NCI-H128 (cell line): ENCODE results near the gene MYO7B.
"Not testable (repeated sequence)": the region's sequence is repeated elsewhere in the genome, so short reads cannot be mapped to it uniquely, and the experiment has no call there.

Source experiments
- DNase-seq: peaks from one replicate; lab custom pipeline; 2025; ENCODE audit not compliant: unreplicated experiment; lab: John Stamatoyannopoulos, UW

MYO7B gene

DNA sequence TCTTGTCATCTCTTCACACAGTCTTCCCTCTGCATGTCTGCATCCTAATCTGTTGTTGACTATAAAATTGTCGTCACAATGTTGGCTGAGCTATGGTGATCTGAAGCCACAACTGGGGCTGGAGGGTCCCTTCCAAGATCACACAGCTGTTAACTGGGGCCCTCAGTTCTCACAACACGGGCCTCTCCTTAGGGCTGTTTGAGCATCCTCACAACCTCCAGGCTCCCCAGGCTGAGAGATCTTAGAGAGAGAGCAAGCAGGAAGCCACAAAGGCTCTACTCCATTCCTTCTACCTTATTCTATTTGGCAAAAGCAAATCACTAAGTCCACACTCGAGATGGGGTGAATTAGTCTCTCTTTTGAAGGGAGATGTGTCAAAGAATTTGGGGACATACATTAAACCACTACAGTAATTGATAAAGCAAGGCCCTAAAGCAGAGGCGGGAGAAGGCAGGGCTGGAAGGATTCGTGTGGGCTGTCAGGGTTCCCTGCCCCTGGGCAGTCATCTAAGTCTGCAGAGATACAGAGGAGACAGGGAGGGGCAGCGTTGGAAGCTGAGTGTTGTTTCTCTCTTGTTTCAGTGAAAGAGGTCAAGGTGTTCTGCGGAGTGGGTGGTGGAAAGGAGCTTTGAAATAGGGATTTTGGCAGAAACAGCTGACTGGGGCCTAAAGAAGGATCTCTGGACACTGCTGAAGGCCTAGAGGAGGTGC is 15.9 kb downstream of the MYO7B start:
- no peak for DNase-seq

DNA sequence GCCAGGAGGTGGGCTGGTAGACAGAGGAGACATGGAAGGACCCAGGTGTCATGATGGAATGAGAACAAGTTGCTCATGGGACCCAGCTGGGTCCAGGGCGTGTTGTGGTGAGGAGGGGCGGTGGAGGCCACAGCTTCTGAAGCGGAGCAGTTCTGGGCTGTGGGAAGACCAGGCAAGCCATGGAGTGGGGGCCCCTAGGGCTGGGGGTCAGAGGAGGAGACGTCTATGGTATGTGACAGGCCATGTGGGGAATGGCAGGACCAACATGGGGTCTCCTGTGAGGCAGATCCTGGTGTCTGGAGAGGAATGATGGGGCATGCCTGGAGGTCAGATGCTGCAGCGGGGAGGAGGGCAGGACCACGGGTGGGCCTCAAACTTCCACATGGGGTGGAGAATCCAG is 16.9 kb downstream of the MYO7B start:
- DNase-seq = no peak

DNA sequence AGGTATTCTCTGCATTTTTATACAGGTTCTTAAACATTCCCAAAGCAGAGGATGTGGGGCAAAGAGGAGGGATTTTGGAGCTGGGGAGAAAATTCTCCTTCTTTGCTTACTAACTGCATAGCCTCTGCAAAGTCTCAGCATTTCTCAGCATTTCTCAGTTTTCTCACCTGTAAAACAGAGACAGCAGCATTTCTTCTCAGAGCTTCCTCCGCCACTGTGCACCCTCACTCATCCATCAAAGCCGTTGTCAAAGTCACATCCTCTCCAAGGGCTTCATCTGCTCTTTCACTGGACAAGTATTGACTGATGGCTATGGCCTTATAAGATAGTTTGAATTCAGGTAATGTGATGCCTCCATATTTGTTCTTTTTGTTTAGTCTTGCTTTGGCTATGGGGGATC is 17.4 kb downstream of the MYO7B start:
- no peak for DNase-seq

DNA sequence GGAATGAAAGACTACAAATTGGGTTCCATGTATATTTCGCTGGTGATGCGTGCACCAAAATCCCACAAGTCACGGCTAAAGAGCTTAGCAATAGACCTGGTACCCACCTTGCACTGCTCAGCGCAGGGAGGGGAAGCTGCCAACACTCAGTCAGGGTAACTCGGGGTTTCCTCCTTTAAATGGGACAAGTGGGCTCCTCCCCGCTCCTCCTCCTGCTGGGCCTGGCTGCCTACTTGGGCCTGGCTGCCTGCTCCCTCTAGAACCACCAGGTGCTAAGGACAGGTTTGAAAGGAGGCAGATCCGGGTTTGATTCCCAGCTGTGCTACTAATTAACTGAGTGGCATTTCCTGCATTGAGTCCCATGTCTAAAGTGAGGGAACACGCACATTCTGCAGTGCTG is 23.4 kb downstream of the MYO7B start:
- no peak for DNase-seq

DNA sequence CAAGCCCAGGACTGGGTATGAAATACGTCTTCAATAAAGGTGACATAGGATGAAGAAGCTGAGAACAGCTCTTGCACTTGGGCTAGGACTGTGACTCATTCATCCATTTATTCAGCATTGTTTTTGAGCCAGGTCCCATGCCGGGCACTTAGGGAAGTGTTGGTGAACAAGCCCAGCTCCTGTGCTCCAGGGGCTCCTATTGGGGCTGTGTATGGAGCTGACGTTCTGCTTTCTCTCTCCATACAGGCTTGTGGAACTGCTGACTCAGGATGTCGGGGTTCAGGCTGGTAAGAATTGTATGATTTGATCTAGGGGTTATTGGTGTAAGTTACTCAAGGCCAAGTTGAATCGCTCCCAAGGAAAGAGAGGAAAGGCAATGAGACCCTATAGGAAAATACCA is 24.0 kb downstream of the MYO7B start:
- DNase-seq = no peak

DNA sequence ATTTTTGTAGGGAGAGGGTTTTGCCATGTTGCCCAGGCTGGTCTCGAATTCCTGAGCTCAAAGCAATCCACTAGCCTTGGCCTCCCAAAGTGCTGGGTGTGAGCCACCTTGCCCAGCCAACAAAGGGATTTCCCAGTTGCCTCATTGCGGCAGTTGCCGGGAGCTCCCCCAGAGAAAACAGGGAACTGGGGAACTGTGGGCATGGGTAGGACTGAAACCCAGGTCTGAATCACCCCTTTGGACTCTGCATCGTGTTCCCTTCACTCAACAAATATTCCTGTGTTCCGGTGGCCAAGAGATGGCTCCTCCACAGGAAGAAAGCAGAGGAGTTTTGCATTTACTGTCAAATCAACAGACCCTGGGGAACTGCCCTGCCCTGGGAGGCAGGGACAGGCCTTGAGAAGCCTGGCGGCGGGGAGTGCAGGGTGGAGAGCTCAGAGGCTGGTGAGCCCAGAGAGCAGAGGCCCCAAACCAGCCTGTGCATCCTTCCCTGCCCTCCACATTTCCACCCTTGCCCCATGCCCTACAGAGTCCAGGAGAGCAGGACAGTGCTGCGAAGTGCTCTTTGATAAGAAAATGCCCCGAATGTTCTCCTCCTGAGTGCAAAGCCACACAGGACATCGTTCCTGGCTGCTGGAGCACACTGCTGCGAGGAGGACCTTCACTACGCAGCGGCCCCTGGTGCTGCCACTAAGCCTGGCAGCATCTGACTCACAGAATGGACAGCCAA is 24.9 kb downstream of the MYO7B start:
- no peak for DNase-seq

DNA sequence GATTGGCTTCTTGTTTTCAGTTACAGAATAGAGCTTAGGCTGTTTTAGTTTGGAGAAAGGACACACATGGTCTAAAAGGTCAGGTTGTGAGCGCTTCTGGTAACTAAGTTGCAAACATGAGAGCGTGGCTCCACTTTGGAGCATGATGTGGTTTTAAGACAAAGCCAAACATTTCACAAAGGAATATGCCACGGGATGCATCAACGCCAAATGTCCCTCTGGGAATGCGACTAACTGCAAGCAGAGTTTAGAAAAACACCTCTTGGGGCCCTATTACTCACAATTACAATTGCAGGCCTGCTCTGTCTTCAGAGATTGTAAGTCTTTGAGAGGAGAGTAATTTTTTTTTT is 25.4 kb downstream of the MYO7B start:
- DNase-seq = no peak

DNA sequence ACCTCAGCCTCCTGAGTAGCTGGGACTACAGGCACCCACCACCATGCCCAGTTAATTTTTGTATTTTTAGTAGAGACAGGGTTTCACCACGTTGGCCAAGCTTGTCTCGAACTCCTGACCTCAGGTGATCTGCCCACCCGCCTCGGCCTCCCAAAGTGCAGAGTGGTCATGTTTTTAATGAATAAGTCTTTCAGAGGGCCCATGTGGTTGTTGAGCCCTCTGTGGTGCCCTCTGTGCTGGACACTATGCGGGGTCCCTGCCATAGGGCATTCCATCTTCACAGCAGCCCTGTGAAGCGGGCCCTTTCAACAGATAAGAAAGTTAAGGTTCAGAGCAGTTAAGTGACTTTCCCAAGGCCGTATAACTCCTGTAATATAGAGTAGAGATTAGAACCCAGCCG is 25.9 kb downstream of the MYO7B start:
- DNase-seq = no peak

GRCh38 chr2:127562936-127563335 is 27.5 kb downstream of the MYO7B start:
- DNase-seq = no peak

DNA sequence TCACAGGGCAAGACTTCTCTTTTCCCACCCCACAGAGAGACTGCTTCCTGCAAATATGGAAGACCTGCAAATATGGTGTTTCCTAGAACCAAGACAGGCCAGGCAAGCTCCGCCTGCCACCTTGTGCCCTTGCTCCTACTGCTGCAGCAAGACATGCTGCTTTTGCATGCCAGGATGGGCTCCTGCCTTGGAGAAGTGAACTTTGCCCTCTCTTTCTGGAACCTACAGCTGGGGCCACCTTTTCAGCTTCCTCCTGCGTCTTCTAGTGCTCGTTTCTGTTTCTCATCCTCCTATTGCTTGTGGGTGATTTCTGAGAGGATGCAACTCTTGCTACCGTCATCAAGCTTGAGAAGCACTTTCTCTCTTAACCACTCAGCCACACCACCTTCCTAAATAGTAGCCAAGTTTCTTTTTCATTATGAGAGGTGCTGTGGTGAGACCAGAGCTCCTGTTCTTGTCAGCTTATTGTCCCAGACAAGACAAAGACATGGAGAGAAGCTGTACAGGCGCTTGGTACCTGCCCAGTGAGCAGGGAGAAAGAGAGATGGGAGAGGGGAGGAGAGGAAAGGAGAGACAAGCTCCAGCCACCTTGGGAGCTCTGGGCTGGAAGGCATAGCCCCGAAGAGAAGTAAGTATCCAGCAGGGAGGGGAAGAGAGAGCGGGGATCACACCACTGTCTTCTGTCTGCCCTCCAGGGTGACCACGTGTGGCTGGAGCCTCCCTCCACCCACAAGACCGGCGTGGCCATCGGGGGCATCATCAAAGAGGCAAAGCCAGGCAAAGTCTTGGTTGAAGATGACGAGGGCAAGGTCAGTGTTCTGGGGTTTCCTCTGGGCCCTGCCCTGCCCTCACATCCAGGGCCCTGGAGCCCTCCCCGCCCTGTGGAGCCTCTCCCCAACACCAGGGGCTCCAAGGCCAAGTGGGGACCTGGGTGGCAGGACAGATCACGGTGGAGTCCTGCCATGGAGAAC is 28.3 kb downstream of the MYO7B start:
- no peak for DNase-seq

DNA sequence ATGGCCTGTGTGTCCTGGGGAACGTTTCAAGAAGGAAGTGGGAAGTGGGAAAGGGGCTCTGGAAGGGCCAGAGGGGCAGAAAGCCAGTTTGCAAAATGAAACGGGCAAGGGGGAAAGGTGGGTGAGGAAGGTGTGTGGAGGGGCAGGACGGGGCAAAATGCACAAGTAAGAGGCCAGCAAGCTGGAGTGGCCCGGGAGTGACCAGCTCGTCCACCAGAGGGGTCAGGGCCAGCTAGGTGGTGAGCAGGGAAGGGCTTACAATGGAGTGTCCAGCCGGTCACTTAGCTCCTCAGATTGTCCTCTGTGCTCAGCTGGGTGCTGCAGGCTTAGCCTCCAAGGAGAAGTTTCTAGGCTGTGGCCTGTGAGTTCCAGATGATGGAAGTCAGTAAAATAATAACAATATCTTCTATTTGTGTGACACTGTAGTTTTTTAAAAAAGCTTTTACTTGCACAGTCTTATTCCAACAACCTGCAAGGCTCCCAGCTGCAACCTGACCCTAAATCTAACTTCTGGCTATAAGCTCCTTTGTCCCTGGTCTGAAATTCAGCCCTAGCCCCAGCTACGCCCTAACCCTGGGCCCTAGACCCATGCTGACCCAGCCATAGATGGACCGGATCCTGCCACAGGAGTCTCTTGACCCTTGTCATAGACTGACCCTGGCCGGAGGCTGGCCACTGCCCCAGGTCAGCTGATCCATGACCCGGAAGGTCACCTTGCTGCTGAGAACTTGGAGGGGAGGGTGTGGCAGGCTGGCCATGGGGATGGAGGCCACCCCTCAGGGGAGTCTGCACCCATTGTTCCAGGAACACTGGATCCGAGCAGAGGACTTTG is 29.2 kb downstream of the MYO7B start:
- no peak for DNase-seq

DNA sequence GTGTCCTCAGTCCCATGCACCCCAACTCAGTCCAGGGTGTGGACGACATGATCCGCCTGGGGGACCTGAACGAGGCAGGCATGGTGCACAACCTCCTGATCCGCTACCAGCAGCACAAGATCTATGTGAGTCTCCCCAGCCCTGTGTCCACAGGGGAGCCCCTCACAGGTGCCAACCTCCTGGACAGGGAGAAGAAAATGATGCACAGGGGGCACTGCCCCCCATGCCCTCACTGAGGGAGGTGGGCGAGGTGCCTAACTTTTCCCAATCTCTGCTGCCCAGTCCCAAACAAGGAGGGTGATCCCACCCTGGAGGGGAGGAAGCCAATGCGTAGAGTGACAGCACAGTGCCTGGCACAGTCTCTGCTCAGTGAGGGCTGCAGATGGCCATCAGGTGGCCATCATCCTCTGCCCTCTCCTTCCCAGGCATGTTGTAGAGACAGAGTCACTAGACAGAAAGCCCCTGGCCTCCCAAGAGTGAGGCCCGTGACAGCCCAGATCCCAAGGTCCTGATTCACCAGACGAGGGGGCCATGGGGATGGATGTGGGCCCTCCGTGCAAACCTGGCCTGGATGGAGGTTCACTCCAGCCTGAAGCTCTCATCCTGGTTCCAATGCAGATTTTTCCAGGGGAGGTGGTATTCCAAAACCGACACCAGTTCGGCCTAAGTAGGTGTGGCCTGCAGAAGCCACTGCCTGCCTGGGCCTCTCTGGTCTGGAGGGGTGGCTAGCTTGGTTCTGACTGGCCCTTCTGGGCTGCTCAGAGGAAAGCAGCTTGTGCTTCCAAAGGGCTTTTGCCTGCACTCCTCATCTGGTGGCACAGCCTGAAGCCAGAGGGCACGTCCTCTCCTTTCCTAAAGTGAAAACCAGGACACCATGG is 30.0 kb downstream of the MYO7B start:
- DNase-seq = no peak

DNA sequence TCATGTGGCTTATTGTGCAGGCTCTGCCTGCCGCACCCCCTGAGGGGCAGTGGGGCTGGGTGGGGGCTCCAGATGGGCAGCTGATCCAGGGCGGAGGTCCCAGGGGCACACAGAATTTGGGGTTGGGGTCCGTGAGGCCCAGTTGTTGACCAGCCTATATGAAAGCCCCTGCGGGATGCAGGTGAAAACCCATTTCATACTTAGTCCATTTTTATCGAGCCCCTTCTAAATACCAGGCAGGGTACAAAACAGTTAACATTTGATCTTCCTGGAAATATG is 30.6 kb downstream of the MYO7B start:
- DNase-seq = no peak

DNA sequence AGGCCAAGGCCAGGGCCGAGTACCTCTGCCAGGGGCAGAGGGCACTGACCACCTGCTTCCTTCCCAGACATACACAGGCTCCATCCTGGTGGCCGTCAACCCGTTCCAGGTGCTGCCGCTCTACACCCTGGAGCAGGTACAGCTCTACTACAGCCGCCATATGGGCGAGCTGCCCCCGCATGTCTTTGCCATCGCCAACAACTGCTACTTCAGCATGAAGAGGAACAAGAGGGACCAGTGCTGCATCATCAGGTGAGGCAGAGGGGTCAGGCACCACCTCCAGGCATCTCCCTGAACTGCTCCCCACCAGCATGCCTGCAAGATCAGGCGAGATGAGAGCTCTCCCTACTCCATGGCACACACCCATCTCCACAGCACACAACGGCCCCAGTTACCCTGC is 31.1 kb downstream of the MYO7B start:
- no peak for DNase-seq

DNA sequence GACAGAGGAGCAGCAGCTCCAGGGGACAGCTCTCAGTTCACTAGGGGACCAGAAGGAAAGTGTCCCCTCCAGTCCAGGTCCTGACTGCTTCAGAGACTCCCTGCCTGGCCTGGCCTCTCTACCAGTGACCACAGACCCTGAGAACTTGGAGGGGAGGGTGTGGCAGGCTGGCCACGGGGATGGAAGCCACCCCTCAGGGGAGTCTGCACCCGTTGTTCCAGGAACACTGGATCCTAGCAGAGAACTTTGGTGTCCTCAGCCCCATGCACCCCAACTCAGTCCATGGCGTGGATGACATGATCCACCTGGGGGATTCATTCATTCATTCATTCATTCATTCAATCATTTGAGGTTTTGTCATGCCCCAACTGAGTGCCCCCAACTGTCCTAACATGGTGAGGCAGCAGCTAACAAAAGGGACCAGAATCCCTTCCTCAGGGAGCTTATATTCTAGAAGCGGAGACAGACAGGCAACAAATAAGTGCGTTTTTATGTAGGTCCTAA is 31.9 kb downstream of the MYO7B start:
- no peak for DNase-seq

DNA sequence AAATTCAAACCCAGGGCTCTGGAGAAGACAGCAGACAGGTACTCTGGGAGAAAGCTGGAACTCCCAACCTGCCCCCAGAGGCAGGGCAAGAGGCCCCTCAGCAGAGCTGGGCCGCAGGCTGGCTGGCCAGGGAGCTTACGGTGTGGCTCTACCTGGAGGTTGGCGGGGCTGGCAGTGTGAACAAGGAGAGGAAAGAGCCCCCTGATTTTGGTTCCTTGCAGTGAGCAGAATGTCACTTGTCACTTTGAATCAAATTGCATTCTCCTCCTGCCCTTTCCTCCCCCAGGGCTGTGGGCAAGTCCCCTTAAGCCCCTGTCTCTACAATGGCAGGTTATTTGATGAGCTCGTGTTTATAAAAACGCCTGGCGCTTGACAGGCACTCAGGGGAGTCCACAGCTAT is 32.6 kb downstream of the MYO7B start:
- no peak for DNase-seq

DNA sequence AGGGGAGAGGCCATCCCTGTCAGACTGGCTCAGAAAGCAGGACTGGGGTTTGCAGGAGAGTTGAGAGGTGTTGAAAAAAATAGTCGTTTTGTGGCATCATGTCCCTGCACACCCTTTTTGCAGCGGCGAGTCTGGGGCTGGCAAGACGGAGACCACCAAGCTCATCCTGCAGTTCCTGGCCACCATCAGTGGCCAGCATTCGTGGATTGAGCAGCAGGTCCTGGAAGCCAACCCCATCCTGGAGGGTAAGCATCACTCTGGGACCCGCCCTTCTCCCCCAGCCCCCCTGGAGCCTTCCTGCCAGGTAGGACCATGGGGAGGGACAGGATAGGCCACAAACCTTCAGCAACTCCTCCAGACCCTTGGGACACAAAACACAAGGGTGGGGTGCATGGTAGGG is 34.2 kb downstream of the MYO7B start:
- no peak for DNase-seq

DNA sequence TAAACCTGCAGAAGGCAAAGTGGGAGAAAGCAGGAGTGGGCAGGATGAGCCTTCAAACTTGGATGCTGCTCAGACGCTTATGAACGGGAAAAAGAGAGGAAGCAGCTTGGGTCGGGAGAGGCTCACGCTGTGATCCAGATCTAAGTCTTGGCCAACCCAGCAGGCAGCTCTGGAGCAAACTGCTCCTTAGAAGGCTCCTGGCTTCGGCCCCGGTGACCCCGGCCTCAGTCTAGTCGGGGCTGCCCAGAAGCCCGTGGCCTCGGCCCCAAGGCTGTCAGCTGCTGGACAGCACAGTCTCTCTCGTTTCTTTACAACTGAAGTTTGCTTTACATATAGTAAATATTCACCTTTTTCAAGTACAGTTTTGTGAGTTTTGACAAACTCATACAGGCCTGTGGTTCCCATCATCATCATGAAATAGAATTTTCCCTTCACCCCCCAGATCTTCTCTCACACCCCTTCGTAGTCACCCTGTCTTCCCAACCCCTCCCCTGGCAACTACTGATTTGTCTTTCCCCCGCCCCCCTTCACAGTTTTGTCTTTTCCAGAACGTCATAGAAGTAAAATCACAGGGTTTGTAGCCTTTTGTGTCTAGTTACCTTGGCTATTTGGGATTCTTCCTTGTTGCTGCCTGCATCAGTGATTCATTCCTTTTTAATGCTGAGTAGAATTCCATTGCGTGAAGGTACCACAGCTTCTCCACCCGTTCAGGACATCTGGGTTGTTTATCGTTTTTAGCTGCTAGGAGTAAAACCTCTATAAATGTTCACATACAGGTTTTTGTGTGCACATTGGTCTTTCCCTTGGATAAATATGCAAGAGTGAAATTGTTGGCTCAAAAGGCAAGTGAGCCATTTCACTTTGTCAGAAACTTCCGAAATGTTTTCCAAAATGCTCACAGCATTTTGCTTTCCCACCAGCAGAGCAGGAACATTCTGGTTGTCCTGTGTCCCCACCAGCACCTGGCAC is 35.1 kb downstream of the MYO7B start:
- DNase-seq = no peak

GRCh38 chr2:127572352-127572751 is 36.9 kb downstream of the MYO7B start:
- not testable (repeated sequence) for DNase-seq
